Thoracic aorta (tissue), 2 donors: ENCODE data around the gene ADGRB3. TPM values are rescaled to one million over a fixed set of nuclear protein-coding genes. Genes with fewer than 3 reads are reported as not detected.

Experiments
- ATAC-seq: fragments of 150-250 bp; one replicate; pipeline ENCODE4 v1.8.0; 2017; ENCODE audit warnings: low read depth; ENCODE audit not compliant: insufficient number of reproducible peaks, low FRiP score
- DNase-seq: peaks from one replicate; pipeline ENCODE4 v3.0.0-alpha.2; 2020; ENCODE audit warnings: low spot score
- H3K27ac ChIP-seq, 2 donors: fragments of 200-600 bp; sonication (generic); 1 replicate in 1 of 2; 2 replicates in 1 of 2; pipeline ENCODE4 v1.5.1; 2016; ENCODE audit warnings: mild to moderate bottlenecking in 2 of 2, moderate library complexity in 2 of 2
- H3K27me3 ChIP-seq: fragments of 200-600 bp; sonication (generic); replicated peaks from 2 replicates; pipeline ENCODE4 v1.6.0; 2016; ENCODE audit warnings: mild to moderate bottlenecking; ENCODE audit not compliant: insufficient read depth
- H3K36me3 ChIP-seq: fragments of 200-600 bp; sonication (generic); one replicate; pipeline ENCODE4 v1.5.1; 2016
- H3K4me1 ChIP-seq, 2 donors: fragments of 200-600 bp; sonication (generic); 1 replicate in 1 of 2; 2 replicates in 1 of 2; pipeline versions ENCODE4 v1.5.1 to v1.6.0; 2016; ENCODE audit warnings: low read depth in 2 of 2, mild to moderate bottlenecking in 1 of 2; ENCODE audit not compliant: control insufficient read depth in 1 of 2
- H3K4me3 ChIP-seq: fragments of 200-600 bp; sonication (generic); 2 replicates; pipeline ENCODE4 v1.5.1; 2016; ENCODE audit warnings: mild to moderate bottlenecking
- H3K9me3 ChIP-seq: fragments of 200-600 bp; sonication (generic); 2 replicates; pipeline ENCODE4 v1.5.1; 2016
- CTCF ChIP-seq: fragments of 200-600 bp; sonication (generic); IDR thresholded peaks from one replicate; pipeline ENCODE4 v1.5.1; 2019; ENCODE audit warnings: antibody characterized with exemption
- total RNA-seq, 2 donors: library from RNA; depleted of rRNA; stranded (reverse); fragments of >200 nt; gene quantifications; one replicate each; pipeline versions ENCODE4 v1.1.0 to v1.2.3, GENCODE V29; 2016

Gene ADGRB3
- total RNA-seq, 2 donors from 2014 or later: 2.4 to 10.1 TPM

GRCh38 chr6:69343851-69344250 is 708.8 kb downstream of the ADGRB3 start:
- Histone ChIP-seq H3K27ac (no peak overlapping the region), H3K27me3 (no peaks in the 10 kb centered on the region), H3K9me3 (no peaks in the 10 kb centered on the region), H3K36me3 (no peaks in the 10 kb centered on the region), H3K4me3 (no peak overlapping the region), H3K4me1 (no peaks in the 10 kb centered on the region)
- TF ChIP-seq CTCF: no peak
- DNase-seq (no peak), ATAC-seq (no peak)

GRCh38 chr6:69349771-69350170 is 714.7 kb downstream of the ADGRB3 start:
- no peaks in the 10 kb centered on the region for H3K36me3 ChIP-seq
- no peak for ATAC-seq
- no peak overlapping the region for H3K27ac ChIP-seq
- H3K4me1 ChIP-seq: no peaks in the 10 kb centered on the region
- no peak for DNase-seq
- no peak overlapping the region for H3K4me3 ChIP-seq
- H3K9me3 ChIP-seq: no peaks in the 10 kb centered on the region
- no peak for TF ChIP-seq CTCF
- H3K27me3 ChIP-seq: no peaks in the 10 kb centered on the region

GRCh38 chr6:69362209-69362608 is 727.1 kb downstream of the ADGRB3 start:
- Histone ChIP-seq H3K4me3 (no peak overlapping the region), H3K27me3 (no peaks in the 10 kb centered on the region), H3K9me3 (no peaks in the 10 kb centered on the region), H3K27ac (no peak overlapping the region), H3K36me3 (no peaks in the 10 kb centered on the region), H3K4me1 (no peaks in the 10 kb centered on the region)
- ATAC-seq (no peak), DNase-seq (no peak)
- TF ChIP-seq CTCF: no peak

- no peaks in the 10 kb centered on the region for H3K27me3 ChIP-seq
- DNase-seq (no peak), ATAC-seq (no peak)
- no peak overlapping the region for H3K4me3 ChIP-seq
- no peaks in the 10 kb centered on the region for H3K36me3 ChIP-seq
- TF ChIP-seq CTCF: no peak
- no peak overlapping the region for H3K27ac ChIP-seq
- H3K4me1 ChIP-seq: no peaks in the 10 kb centered on the region
- no peaks in the 10 kb centered on the region for H3K9me3 ChIP-seq
These were observed 731.7 kb downstream of the ADGRB3 start for GRCh38 chr6:69366831-69367230.

GRCh38 chr6:69368613-69369012 is 733.5 kb downstream of the ADGRB3 start:
- H3K36me3 ChIP-seq: no peaks in the 10 kb centered on the region
- H3K4me3 ChIP-seq: no peak overlapping the region
- no peak overlapping the region for H3K27ac ChIP-seq
- no peak for TF ChIP-seq CTCF
- ATAC-seq (no peak), DNase-seq (no peak)
- no peaks in the 10 kb centered on the region for H3K9me3 ChIP-seq
- no peaks in the 10 kb centered on the region for H3K27me3 ChIP-seq
- no peaks in the 10 kb centered on the region for H3K4me1 ChIP-seq
